ENCODE measurements around the gene DCAF11.

Gene DCAF11

DNA sequence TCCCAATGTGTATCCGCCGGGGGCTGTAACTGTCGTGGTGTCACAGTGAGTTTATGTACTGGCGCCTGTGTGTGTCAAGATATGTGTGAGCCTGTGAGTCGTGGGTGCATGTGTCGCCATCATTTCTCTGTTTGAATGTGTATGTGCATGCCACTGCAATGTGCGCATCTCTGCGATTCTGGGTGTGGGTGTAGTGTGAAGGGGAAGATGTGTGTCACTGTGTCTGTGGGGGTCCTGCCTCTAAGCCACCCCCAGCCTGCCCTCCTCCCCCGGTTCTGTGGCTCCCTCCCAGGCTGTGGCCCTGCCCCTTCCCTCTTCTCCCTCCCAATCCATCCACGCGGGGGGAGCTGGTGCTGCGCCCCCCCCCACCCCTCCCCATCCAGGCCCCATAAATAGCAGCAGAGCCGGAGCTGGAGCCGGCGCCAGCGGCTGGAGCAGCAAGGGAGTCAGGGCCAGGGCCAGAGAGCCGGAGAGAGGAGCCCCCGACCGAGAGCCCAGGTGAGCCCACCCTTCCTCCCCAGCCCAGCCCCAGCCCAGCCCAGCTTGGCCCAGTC is 43.4 kb upstream of the DCAF11 start, which contains the start of gene CPNE6:
TSS of gene CPNE6 (plus strand) at position 419 of the 554 bp plus-strand sequence. CDS start 1,375 bp downstream, outside the sequence.
- TF ChIP-seq, protein P1, sequence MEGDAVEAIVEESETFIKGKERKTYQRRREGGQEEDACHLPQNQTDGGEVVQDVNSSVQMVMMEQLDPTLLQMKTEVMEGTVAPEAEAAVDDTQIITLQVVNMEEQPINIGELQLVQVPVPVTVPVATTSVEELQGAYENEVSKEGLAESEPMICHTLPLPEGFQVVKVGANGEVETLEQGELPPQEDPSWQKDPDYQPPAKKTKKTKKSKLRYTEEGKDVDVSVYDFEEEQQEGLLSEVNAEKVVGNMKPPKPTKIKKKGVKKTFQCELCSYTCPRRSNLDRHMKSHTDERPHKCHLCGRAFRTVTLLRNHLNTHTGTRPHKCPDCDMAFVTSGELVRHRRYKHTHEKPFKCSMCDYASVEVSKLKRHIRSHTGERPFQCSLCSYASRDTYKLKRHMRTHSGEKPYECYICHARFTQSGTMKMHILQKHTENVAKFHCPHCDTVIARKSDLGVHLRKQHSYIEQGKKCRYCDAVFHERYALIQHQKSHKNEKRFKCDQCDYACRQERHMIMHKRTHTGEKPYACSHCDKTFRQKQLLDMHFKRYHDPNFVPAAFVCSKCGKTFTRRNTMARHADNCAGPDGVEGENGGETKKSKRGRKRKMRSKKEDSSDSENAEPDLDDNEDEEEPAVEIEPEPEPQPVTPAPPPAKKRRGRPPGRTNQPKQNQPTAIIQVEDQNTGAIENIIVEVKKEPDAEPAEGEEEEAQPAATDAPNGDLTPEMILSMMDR (IDR thresholded peaks at IDR 0.05; ENCODE audit: poor library complexity, severe bottlenecking), result no peak
- no peaks in the 10 kb centered on the region for H3K27me3 ChIP-seq (ENCODE audit: insufficient read depth, poor library complexity, severe bottlenecking)
- ATAC-seq (ENCODE audit: low read depth), result no peak

DNA sequence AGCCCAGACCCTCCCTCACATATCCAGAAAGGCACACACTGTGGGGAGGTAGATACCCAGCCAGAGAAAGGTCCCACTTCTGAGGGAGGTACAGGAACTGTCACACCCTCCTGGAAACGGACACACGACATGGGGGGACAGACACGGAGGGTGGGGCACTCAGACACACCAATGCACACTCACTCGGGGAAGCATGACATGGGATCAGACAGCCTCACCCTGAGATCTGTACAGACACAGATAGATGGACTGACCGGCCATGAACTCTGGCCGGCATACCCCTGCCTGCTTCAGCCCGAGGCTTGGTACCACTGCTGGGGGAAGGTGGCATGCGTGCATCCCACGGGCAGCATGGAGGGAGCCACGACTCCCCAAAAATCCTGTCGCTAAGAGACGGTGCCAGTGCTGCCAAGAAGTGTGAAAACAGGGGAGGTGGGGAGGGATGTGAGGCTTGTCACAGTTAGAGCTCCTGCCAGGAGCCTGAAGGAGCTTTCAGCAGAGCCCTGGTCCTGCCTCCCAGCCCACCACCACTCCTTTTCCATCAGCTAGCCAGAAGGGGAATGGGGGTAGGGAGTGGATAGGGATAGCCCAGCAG is 42.6 kb upstream of the DCAF11 start:
- DNase-seq (ENCODE audit: low spot score) (no peak), ATAC-seq (ENCODE audit: low read depth) (no peak)
- Histone ChIP-seq H3K27me3 (ENCODE audit: insufficient read depth, poor library complexity, severe bottlenecking) (no peaks in the 10 kb centered on the region), H3K36me3 (ENCODE audit: low read depth) (no peaks in the 10 kb centered on the region), H3K4me3 (ENCODE audit: severe bottlenecking) (no peak overlapping the region), H3K9me3 (ENCODE audit: severe bottlenecking) (no peaks in the 10 kb centered on the region), H3K4me1 (ENCODE audit: insufficient read depth, poor library complexity, severe bottlenecking) (no peaks in the 10 kb centered on the region), H3K27ac (ENCODE audit: poor library complexity, severe bottlenecking) (no peak overlapping the region)
- TF ChIP-seq, protein P1 (IDR thresholded peaks at IDR 0.05; ENCODE audit: poor library complexity, severe bottlenecking), result no peak

More for the DNA sequence above, 43.4 kb upstream of the DCAF11 start, which contains the start of gene CPNE6:
- no peak within 1 kb of the TSS for H3K27ac ChIP-seq (ENCODE audit: poor library complexity, severe bottlenecking)
- no peaks in the 10 kb centered on the region for H3K36me3 ChIP-seq (ENCODE audit: low read depth)
- no peaks in the 10 kb centered on the region for H3K9me3 ChIP-seq (ENCODE audit: severe bottlenecking)
- H3K4me3 ChIP-seq (ENCODE audit: severe bottlenecking), result no peak within 1 kb of the TSS
- peak; percentile 51 for DNase-seq (ENCODE audit: low spot score)
- H3K4me1 ChIP-seq (ENCODE audit: insufficient read depth, poor library complexity, severe bottlenecking), result no peaks in the 10 kb centered on the region

DNA sequence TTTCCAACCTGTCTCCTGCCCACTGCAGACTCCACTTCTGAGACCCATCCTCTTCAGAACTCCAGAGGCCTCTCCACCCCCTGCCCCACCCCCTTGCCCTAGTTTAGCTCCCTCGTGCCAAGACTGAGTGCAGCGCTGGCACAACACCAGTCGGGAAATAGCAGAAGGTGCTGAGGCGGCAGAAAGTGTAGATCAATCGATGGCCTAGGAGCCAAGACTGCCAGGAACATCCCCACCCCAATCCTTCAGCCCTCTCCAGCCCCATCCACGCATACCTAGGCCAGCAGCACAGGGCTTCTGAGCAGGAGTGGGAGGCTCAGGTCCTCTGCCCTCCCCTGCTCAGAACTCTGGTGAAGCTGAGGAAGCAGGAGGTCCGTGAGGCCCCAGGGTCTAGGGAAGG is 42.1 kb upstream of the DCAF11 start:
- no peaks in the 10 kb centered on the region for H3K9me3 ChIP-seq (ENCODE audit: severe bottlenecking)
- H3K4me3 ChIP-seq (ENCODE audit: severe bottlenecking), result no peak overlapping the region
- TF ChIP-seq, protein P1 (IDR thresholded peaks at IDR 0.05; ENCODE audit: poor library complexity, severe bottlenecking), result no peak
- no peaks in the 10 kb centered on the region for H3K36me3 ChIP-seq (ENCODE audit: low read depth)
- H3K4me1 ChIP-seq (ENCODE audit: insufficient read depth, poor library complexity, severe bottlenecking), result no peaks in the 10 kb centered on the region
- H3K27me3 ChIP-seq (ENCODE audit: insufficient read depth, poor library complexity, severe bottlenecking), result no peaks in the 10 kb centered on the region
- H3K27ac ChIP-seq (ENCODE audit: poor library complexity, severe bottlenecking), result no peak overlapping the region
- ATAC-seq (ENCODE audit: low read depth) (no peak), DNase-seq (ENCODE audit: low spot score) (no peak)

DNA sequence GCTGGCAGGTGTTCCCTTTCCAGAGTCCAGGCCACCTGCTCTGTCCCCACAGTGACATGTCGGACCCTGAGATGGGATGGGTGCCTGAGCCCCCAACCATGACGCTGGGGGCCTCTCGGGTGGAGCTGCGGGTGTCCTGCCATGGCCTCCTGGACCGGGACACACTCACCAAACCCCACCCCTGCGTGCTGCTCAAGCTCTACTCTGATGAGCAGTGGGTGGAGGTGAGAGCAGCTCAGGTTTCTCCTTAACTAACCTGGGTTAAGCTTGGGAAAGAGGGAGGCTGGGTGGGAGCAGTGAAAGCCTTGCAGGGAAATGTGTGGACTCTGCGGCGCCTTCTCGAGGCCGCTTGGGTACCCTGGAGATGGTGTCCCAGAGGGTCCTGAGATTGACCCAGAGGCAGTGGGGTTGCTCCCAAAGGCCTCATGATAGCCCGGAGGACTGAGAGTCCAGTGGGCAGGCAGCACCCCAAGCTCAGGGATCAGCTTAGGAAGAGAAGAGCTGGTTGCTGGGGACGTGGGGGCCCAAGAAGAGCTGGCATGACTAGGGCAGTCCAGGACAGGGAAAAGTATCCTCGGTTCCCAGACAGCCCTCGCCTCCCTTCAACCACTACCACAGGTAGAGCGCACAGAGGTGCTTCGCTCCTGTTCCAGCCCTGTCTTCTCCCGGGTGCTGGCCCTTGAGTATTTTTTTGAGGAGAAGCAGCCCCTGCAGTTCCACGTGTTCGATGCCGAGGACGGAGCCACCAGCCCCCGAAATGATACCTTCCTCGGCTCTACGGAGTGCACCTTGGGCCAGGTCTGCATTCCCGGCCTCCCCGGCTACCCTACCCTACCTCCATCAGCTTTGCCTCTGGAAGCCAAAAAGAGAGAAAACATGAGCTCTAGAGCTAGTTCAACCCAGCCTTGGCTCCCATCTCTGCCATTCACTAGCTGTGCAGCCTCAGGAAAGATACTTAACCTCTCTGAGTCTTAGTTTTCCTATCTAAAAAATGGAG is 41.4 kb upstream of the DCAF11 start:
- Histone ChIP-seq H3K4me1 (ENCODE audit: insufficient read depth, poor library complexity, severe bottlenecking) (no peaks in the 10 kb centered on the region), H3K36me3 (ENCODE audit: low read depth) (no peaks in the 10 kb centered on the region), H3K27ac (ENCODE audit: poor library complexity, severe bottlenecking) (no peak overlapping the region), H3K27me3 (ENCODE audit: insufficient read depth, poor library complexity, severe bottlenecking) (no peaks in the 10 kb centered on the region), H3K4me3 (ENCODE audit: severe bottlenecking) (no peak overlapping the region), H3K9me3 (ENCODE audit: severe bottlenecking) (no peaks in the 10 kb centered on the region)
- no peak for DNase-seq (ENCODE audit: low spot score)
- ATAC-seq (ENCODE audit: low read depth), result no peak
- TF ChIP-seq, protein P1 (IDR thresholded peaks at IDR 0.05; ENCODE audit: poor library complexity, severe bottlenecking), result no peak
